ENCODE results near the gene FNIP2. TPM values are rescaled to one million over a fixed set of nuclear protein-coding genes. Genes with fewer than 3 reads are reported as not detected.
"Not testable (repeated sequence)": the region's sequence is repeated elsewhere in the genome, so short reads cannot be mapped to it uniquely, and the experiment has no call there.

FNIP2 gene
- total RNA-seq, 1 donor from 2014 or later, result 44.2 TPM

- H3K4me3 ChIP-seq (ENCODE audit: low read depth, low read length), result no peak overlapping the region
- no peaks in the 10 kb centered on the region for H3K36me3 ChIP-seq (ENCODE audit: control insufficient read depth, insufficient read depth, low read length)
- H3K27me3 ChIP-seq (ENCODE audit: control insufficient read depth, insufficient read depth, low read length), result no peaks in the 10 kb centered on the region
- DNase-seq (ENCODE audit: low read depth), result no peak
- TF ChIP-seq CTCF (IDR thresholded peaks at IDR 0.05; ENCODE audit: insufficient read depth, low read length, poor library complexity, severe bottlenecking), result no peak
These were observed 57.2 kb downstream of the FNIP2 start for GRCh38 chr4:158826057-158826456.

GRCh38 chr4:158826882-158827281, 58.1 kb downstream of the FNIP2 start:
- Histone ChIP-seq H3K27me3 (ENCODE audit: control insufficient read depth, insufficient read depth, low read length) (no peaks in the 10 kb centered on the region), H3K36me3 (ENCODE audit: control insufficient read depth, insufficient read depth, low read length) (no peaks in the 10 kb centered on the region), H3K4me3 (ENCODE audit: low read depth, low read length) (no peak overlapping the region)
- peak; percentile 65 for DNase-seq (ENCODE audit: low read depth)
- no peak for TF ChIP-seq CTCF (IDR thresholded peaks at IDR 0.05; ENCODE audit: insufficient read depth, low read length, poor library complexity, severe bottlenecking)

GRCh38 chr4:158827543-158827981, 58.7 kb downstream of the FNIP2 start:
- Histone ChIP-seq H3K4me3 (ENCODE audit: low read depth, low read length) (no peak overlapping the region), H3K27me3 (ENCODE audit: control insufficient read depth, insufficient read depth, low read length) (no peaks in the 10 kb centered on the region), H3K36me3 (ENCODE audit: control insufficient read depth, insufficient read depth, low read length) (no peaks in the 10 kb centered on the region)
- no peak for TF ChIP-seq CTCF (IDR thresholded peaks at IDR 0.05; ENCODE audit: insufficient read depth, low read length, poor library complexity, severe bottlenecking)
- no peak for DNase-seq (ENCODE audit: low read depth)

GRCh38 chr4:158828151-158828550, 59.3 kb downstream of the FNIP2 start:
- H3K4me3 ChIP-seq (ENCODE audit: low read depth, low read length); DNase-seq (ENCODE audit: low read depth); H3K36me3 ChIP-seq (ENCODE audit: control insufficient read depth, insufficient read depth, low read length); H3K27me3 ChIP-seq (ENCODE audit: control insufficient read depth, insufficient read depth, low read length): not testable (repeated sequence)

GRCh38 chr4:158829254-158829653, 60.4 kb downstream of the FNIP2 start:
- H3K4me3 ChIP-seq (ENCODE audit: low read depth, low read length), result no peak overlapping the region
- no peaks in the 10 kb centered on the region for H3K27me3 ChIP-seq (ENCODE audit: control insufficient read depth, insufficient read depth, low read length)
- no peaks in the 10 kb centered on the region for H3K36me3 ChIP-seq (ENCODE audit: control insufficient read depth, insufficient read depth, low read length)
- TF ChIP-seq CTCF (IDR thresholded peaks at IDR 0.05; ENCODE audit: insufficient read depth, low read length, poor library complexity, severe bottlenecking), result no peak
- DNase-seq (ENCODE audit: low read depth), result no peak

- Histone ChIP-seq H3K36me3 (ENCODE audit: control insufficient read depth, insufficient read depth, low read length) (no peaks in the 10 kb centered on the region), H3K4me3 (ENCODE audit: low read depth, low read length) (no peak overlapping the region), H3K27me3 (ENCODE audit: control insufficient read depth, insufficient read depth, low read length) (no peaks in the 10 kb centered on the region)
- DNase-seq (ENCODE audit: low read depth), result no peak
- no peak for TF ChIP-seq CTCF (IDR thresholded peaks at IDR 0.05; ENCODE audit: insufficient read depth, low read length, poor library complexity, severe bottlenecking)
These were observed 64.8 kb downstream of the FNIP2 start for GRCh38 chr4:158833602-158834001.
